Muscle of back (tissue), 13 donors: Measurements from ENCODE around the gene GRIA1. TPM values are rescaled to one million over a fixed set of nuclear protein-coding genes. Genes with fewer than 3 reads are reported as not detected.

Experiments
- DNase-seq, 3 donors: peaks; one replicate each; pipeline versions ENCODE4 v3.0.0 to v3.0.0-alpha.2; 2013
- long read RNA-seq, 9 donors: transcript quantifications; one replicate each; lab custom pipeline, GENCODE V29; 2026
- polyA plus RNA-seq, 10 donors: library from polyadenylated mRNA; unstranded; fragments of 120-200 nt; gene quantifications; one replicate each; pipeline ENCODE4 v1.2.1, GENCODE V29; 2013; ENCODE audit not compliant: insufficient read length in 10 of 10

Gene GRIA1
- 1 to 10 TPM in 4 of 10 donors, under 1 TPM in 6; 0.65 to 1.9 (median 0.86) TPM for polyA plus RNA-seq
- long read RNA-seq, donor 1, partial matches to known transcripts, result 0 of 1 reads
- long read RNA-seq, donor 1, other reads (novel, unspliced or antisense), result 0 of 1 reads
- long read RNA-seq, donor 2, result 0 reads
- long read RNA-seq, donor 3, result 0 reads
- long read RNA-seq, donor 4, result 0 reads
- long read RNA-seq, donor 5, result 0 reads
- long read RNA-seq, donor 6, result 0 reads
- long read RNA-seq, donor 7, result 0 reads
- long read RNA-seq, donor 8, result 0 reads
- long read RNA-seq, donor 9, result 0 reads

- DNase-seq, result peak in 2 of 3 donors; percentile 34 to 61
These were observed at the start of gene GRIA1 for GRCh38 chr5:153490118-153491037. Gene GRIA1 (plus strand): TSS chr5:153490670.

DNA sequence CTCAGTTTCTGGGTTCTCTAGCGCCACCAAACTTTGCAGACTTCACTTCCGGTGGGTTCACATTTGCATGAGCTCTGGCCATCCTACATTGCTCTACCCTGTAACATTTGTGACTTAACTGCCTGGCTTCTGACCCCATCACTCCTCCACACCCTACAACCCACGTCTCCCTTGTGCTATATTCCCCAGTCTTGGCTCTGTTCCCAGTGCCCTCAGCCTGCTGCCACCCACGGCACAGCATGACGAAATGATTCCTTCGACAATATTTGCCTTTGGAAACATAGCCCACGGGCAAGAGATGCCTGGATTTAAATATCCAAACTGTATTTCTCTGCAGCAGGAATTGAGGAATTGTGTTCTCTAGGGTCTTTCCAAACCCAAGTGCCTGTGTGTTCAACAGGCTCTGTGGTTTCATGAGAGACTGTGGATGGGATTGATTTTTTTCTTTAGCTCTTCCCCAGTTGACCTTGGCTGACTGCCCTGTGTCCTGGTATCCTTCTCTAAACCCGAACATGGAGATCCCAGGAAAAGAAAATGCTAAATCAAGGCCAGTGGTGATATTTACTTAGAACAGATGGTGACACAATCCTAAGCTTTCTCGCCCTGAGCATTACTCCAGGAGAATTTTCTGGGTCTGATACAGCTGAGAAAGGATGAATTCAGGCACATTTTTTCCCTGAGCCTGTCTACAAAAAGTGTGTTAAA is 44.4 kb upstream of the GRIA1 start:
- DNase-seq, result no peak

GRCh38 chr5:153447534-153447933 is 42.9 kb upstream of the GRIA1 start:
- no peak for DNase-seq

DNA sequence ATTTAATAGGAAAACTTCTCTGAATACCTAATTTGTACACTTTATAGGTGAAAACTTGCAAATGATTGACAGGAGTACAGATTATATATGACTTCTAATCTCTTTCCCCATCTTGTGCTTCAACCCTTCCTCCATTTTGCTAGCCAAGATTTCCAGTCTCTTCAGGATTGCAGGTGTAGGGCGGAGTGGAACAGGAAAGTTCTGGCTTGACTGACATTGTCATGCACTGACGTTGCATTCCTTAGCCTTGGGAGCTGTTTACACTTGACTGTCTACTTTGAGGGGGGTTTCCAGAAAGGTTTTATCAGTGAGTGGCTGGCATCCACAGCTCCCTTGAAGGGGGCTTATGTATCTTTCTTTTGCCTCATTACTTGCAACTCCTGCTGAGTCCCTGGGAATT is 34.1 kb upstream of the GRIA1 start:
- DNase-seq, result no peak

DNA sequence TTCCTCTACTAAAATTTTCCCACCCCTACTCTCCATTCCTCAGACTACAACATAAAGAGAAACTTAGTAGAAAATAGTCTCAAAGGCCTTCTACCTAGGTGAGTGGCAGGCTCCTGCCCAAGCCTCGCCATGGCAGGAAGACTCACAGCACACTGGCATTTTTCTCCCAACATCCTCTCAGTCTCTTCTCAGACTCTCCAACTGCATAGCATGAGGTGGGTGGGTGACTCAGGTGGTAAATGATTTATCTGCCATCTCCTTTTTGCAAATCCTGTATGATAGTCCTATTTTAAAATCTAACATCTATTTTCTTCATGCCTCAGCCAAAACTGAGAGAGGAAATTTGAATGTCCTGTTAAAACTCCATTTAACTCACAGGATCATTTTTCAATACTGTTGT is 33.5 kb upstream of the GRIA1 start:
- no peak for DNase-seq

DNA sequence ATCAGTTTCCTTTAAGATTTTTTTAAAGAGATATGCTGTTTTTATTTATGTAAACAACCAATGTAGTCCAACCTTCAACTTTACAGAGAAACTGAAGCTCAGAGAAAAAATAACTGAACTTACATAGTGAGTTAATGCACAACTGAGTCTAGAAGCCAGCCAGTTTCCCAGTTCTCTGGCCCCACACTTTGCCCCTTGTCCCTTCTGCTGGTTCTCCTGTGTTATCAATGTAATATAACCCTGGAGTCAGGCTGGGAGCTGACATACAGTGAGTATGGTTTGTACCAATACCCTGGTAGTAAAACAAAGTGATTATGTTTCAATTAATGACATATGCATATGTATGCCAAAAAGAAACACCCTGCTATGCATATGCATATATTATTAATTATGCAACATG is 32.2 kb upstream of the GRIA1 start:
- no peak for DNase-seq

DNA sequence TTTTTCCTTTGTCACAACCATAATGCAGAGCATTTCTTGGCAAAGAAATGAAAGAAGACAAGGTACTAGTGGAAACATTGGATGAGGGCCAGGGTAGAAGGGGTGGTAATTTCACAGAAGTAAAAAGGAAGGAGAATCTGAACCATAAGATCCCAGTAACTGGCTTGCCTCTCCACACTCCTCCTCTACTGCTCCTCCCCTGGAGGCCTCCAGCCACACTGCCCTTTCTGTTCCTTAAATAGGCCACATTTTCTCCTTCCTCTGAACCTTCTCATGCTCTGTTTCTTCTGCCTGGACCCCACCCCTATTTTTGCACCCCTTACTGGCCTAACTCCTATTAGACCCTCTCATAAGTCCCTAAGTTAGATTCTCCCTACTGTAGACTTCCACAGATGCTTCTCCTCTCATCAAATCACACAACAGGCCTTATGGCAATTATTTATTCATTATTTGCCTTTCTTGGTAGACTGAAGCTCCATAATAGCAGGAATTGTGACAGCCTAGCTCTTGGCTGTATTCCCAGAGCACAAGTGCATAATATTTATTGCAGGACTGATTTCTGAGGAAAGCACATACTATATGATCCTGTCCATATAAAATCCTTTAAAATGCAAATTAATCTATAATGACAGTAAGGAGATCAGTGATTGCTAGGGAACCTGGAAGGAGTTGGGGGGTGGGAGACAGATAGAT is 31.3 kb upstream of the GRIA1 start:
- DNase-seq, result no peak

DNA sequence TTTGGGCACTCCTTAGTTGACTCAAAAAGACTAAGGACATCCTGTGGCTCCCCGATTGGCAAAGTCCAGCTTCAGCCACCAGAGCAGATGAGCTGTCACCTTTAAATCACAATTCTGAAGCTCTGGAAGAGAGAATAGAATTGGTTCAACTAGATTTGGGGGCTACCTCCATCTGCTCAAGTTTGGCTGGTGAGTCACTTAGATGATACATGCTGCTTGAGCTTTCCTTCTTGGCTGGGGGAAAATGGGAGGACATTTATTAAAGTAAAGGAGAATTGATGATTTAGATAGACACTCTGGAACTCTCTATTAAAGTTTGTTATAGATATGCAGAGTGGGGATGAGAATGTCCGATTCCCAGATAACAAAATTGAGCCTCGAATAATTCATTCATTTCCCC is 30.0 kb upstream of the GRIA1 start:
- DNase-seq, result no peak

GRCh38 chr5:153461341-153461740 is 29.1 kb upstream of the GRIA1 start:
- DNase-seq, result no peak

DNA sequence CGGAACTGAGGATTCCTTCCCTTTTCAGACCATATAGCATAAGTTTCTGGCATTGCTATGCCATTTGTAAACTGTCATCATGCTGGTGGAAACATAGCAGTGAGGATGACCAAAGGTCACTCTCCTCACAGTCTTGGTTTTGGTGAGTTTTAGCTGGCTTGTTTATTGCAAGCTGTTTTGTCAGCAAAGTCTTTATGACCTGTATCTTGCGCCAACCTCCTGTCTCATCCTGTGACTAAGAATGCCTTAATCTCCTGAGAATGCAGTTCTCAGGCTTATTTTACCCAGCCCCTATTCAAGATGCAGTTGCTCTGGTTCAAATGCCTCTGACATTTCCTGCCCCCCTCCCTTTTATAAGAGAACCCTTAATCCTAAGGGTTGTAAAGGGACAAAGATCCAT is 26.7 kb upstream of the GRIA1 start:
- DNase-seq, result peak in 1 of 3 donors; percentile 9

- no peak for DNase-seq
These were observed 22.9 kb upstream of the GRIA1 start for GRCh38 chr5:153467546-153467945.

GRCh38 chr5:153469423-153469822 is 21.0 kb upstream of the GRIA1 start:
- no peak for DNase-seq

GRCh38 chr5:153470736-153471135 is 19.7 kb upstream of the GRIA1 start:
- DNase-seq, result no peak

GRCh38 chr5:153476767-153477166 is 13.7 kb upstream of the GRIA1 start:
- peak in 1 of 3 donors; percentile 61 for DNase-seq

- DNase-seq, result no peak
These were observed 10.1 kb upstream of the GRIA1 start for GRCh38 chr5:153480401-153480800.

- DNase-seq, result no peak
These were observed 7.0 kb upstream of the GRIA1 start for GRCh38 chr5:153483482-153483881.

- no peak for DNase-seq
These were observed 4.8 kb upstream of the GRIA1 start for GRCh38 chr5:153485641-153486040.

GRCh38 chr5:153486771-153487170 is 3.7 kb upstream of the GRIA1 start:
- DNase-seq, result no peak

DNA sequence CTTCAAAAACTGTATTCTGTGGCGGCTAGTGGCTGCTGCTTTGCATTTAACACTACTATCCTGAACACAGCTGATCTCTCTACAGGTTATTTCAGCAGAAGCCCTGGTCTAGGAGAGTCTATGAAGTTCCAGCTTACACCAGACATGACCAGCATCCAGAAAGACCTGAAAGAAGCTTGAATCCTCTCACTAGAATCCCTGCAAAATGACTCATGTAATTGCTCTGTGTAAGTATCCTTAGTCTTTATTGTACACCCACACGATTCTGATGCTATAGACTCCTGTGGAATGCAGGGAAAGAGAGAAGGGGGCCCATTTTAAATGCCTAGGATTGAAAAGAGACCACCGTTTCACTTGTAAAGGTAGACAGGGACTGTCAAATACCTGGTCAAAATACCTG is 859 bp upstream of the GRIA1 start:
- peak in 1 of 3 donors; percentile 37 for DNase-seq

DNA sequence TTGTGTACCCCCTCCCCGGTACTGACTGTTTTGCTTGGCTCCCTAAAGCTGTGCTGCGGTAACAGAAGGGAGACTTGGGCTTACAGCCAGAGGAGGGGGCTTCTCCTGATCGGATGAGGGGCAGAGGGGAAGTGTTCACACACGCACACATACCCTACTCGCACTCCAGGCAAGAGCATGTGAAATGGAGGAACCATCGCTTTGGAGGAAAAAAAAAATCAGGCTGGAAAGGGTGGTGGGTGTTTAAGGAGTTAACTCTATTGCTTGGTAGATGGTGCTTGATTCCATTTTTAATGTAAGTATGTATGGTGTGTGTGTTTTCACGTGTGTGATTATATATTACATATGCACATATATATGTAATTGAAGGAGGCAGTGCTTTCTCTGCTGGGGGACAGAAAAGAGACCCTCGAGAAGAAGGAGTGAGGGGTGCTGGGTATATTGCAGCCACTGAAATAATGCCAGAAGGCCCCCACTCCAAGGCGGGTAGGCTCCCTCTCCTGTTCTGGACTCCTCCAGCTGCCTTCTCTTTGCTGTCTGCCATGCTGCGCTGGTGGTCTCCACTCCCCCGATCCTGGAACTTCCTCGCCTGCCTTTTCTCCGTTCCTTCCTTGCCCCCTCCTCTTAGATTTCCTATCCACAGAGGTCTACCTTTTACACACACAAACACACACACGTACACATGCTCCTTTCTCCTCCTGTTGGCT is 721 bp downstream of the GRIA1 start:
- DNase-seq, result peak in 2 of 3 donors; percentile 1 to 7

DNA sequence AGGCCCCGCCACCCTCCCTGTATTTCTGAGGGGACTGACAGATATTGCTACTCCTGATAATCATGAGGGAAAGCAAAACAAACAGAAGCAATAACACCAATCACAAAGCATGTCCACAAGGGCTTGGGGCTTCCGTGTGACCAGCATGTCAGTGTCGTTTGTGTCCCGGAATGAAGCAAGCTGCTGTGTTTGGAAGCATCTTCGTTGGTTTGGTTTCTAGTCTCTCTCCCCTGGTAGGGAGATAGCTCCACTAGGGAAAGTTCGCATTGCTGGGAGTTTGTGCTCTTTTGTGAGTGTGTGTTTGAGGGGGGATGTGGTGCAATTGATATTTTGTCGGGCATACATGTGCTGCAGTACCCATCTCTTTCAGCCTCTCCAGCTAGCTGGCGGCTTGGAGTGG is 1.4 kb downstream of the GRIA1 start:
- DNase-seq, result no peak
